ENCODE results near the gene BACE2. TPM values are rescaled to one million over a fixed set of nuclear protein-coding genes. Genes with fewer than 3 reads are reported as not detected.

BACE2 gene
- total RNA-seq, 2 donors from 2014 or later: 0.21 to 2.6 TPM

Other genes with a start within 250 kb of the BACE2 start
- gene FAM3B, start 148.6 kb downstream of the BACE2 start, total RNA-seq: not detected
- gene MX2, start 193.9 kb downstream of the BACE2 start, total RNA-seq: 10 to 100 TPM in 1 of 2 donors, 1 to 10 TPM in 1; 7.9 to 14.1 TPM